Inferior parietal cortex (tissue), 1 donor: ENCODE data around the gene BHMT2.

ENCODE experiments used
- DNase-seq: peaks from one replicate; pipeline ENCODE4 v3.0.0-alpha.2; 2016; ENCODE audit errors: extremely low spot score

Gene BHMT2

GRCh38 chr5:79062436-79062835 lies 7.1 kb upstream of the BHMT2 start:
- no peak for DNase-seq

GRCh38 chr5:79070350-79070667 lies 742 bp downstream of the BHMT2 start:
- DNase-seq = no peak

- DNase-seq = no peak
Observed at GRCh38 chr5:79074641-79075040, 5.1 kb downstream of the BHMT2 start.

- DNase-seq = no peak
Observed at GRCh38 chr5:79075646-79076426, 6.3 kb downstream of the BHMT2 start.

- no peak for DNase-seq
Observed at GRCh38 chr5:79076819-79077218, 7.3 kb downstream of the BHMT2 start.

- DNase-seq = no peak
Observed at GRCh38 chr5:79077680-79078365, 8.3 kb downstream of the BHMT2 start.

GRCh38 chr5:79080804-79081203 lies 11.2 kb downstream of the BHMT2 start:
- DNase-seq = no peak

- DNase-seq = no peak
Observed at GRCh38 chr5:79081779-79082178, 12.2 kb downstream of the BHMT2 start.

GRCh38 chr5:79086116-79086515 lies 16.5 kb downstream of the BHMT2 start:
- DNase-seq = no peak

GRCh38 chr5:79088507-79088906 lies 18.9 kb downstream of the BHMT2 start:
- no peak for DNase-seq

- DNase-seq = no peak
Observed at GRCh38 chr5:79091064-79091463, 21.5 kb downstream of the BHMT2 start.

GRCh38 chr5:79093762-79094161 lies 24.2 kb downstream of the BHMT2 start:
- no peak for DNase-seq

GRCh38 chr5:79105868-79106267 lies 36.3 kb downstream of the BHMT2 start:
- no peak for DNase-seq

GRCh38 chr5:79107020-79107796 lies 37.6 kb downstream of the BHMT2 start:
- no peak for DNase-seq

- no peak for DNase-seq
Observed at GRCh38 chr5:79108086-79108485, 38.5 kb downstream of the BHMT2 start.

- DNase-seq = no peak
Observed at GRCh38 chr5:79108792-79109191, 39.2 kb downstream of the BHMT2 start.

- DNase-seq = no peak
Observed at GRCh38 chr5:79109527-79110492, 40.2 kb downstream of the BHMT2 start.

GRCh38 chr5:79111387-79111959 lies 41.9 kb downstream of the BHMT2 start, which contains the start of gene BHMT:
Gene BHMT, plus strand, starts transcription at chr5:79111809. Its CDS starts 77 bp downstream, at chr5:79111886.
- DNase-seq = no peak

- DNase-seq = no peak
Observed at GRCh38 chr5:79111960-79112702, 42.6 kb downstream of the BHMT2 start.

GRCh38 chr5:79112703-79113058 lies 43.1 kb downstream of the BHMT2 start:
- DNase-seq = no peak
